Measurements from ENCODE around the gene NEK7. TPM values are rescaled to one million over a fixed set of nuclear protein-coding genes. Genes with fewer than 3 reads are reported as not detected.

Gene NEK7
- total and polyA plus RNA-seq, 7 donors, result 15.2 to 312 (median 171) TPM

DNA sequence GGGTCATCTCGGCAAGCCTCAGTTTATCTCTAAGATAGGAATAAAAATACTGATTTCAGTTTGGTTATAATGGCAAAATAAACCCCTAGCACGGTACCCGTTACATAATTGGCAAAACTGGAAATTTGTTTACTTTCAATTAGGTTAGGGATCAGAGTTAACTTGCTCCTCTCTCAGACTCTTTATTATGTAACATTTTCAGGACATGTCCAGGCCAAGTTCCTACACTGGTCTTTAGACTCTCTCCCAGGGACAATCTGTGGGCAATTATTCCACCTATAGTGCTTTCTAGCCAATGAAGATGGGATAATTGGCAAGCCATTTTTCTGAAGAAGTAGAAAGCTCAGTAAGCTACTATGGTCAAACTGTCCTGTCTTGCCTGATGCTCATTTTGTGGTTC lies 189.4 kb downstream of the NEK7 start:
- Histone ChIP-seq H3K36me3 (no peaks in the 10 kb centered on the region), H3K4me3 (no peak overlapping the region), H3K27ac (no peak overlapping the region), H3K4me1 (no peaks in the 10 kb centered on the region), H3K9me3 (no peaks in the 10 kb centered on the region), H3K27me3 (no peaks in the 10 kb centered on the region)
- intact Hi-C loops (cut with DNase I), result no loop called here
- 69 to 89% methylated on average over 3 of the region's 3 CpGs for WGBS, 2 donors
- TF ChIP-seq, protein P1, sequence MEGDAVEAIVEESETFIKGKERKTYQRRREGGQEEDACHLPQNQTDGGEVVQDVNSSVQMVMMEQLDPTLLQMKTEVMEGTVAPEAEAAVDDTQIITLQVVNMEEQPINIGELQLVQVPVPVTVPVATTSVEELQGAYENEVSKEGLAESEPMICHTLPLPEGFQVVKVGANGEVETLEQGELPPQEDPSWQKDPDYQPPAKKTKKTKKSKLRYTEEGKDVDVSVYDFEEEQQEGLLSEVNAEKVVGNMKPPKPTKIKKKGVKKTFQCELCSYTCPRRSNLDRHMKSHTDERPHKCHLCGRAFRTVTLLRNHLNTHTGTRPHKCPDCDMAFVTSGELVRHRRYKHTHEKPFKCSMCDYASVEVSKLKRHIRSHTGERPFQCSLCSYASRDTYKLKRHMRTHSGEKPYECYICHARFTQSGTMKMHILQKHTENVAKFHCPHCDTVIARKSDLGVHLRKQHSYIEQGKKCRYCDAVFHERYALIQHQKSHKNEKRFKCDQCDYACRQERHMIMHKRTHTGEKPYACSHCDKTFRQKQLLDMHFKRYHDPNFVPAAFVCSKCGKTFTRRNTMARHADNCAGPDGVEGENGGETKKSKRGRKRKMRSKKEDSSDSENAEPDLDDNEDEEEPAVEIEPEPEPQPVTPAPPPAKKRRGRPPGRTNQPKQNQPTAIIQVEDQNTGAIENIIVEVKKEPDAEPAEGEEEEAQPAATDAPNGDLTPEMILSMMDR (IDR thresholded peaks at IDR 0.05), result no peak
- TF ChIP-seq POLR2AphosphoS5 (IDR thresholded peaks at IDR 0.05) (no peak), EP300 (IDR thresholded peaks at IDR 0.05) (no peak), POLR2A (IDR thresholded peaks at IDR 0.05) (no peak)
- DNase-seq, result no peak

DNA sequence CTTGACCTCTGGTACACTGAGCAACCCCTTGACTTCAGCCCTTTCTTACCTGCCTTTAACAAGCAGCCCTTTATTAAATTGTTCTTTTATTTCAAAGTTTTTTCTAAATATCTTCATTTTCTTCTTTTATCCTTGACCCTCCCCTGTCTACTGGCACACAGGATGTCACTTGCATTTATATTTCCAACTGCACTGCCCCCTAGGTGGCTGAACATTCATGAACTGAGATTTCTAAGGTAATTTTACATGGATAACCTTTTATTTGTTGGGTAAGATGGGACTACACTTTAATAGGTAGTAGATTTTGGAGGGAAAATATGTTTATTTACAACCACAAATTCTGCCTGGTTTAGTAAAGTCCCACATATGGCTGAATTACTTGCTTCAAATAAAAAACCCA lies 193.7 kb downstream of the NEK7 start:
- Histone ChIP-seq H3K27ac (no peak overlapping the region), H3K9me3 (no peaks in the 10 kb centered on the region), H3K36me3 (no peaks in the 10 kb centered on the region), H3K4me1 (no peaks in the 10 kb centered on the region), H3K4me3 (no peak overlapping the region), H3K27me3 (no peaks in the 10 kb centered on the region)
- TF ChIP-seq POLR2AphosphoS5 (IDR thresholded peaks at IDR 0.05) (no peak), POLR2A (IDR thresholded peaks at IDR 0.05) (no peak), EP300 (IDR thresholded peaks at IDR 0.05) (no peak)
- TF ChIP-seq, protein P1 (IDR thresholded peaks at IDR 0.05), result no peak
- no peak for DNase-seq
- intact Hi-C loops (cut with DNase I), result no loop called here

DNA sequence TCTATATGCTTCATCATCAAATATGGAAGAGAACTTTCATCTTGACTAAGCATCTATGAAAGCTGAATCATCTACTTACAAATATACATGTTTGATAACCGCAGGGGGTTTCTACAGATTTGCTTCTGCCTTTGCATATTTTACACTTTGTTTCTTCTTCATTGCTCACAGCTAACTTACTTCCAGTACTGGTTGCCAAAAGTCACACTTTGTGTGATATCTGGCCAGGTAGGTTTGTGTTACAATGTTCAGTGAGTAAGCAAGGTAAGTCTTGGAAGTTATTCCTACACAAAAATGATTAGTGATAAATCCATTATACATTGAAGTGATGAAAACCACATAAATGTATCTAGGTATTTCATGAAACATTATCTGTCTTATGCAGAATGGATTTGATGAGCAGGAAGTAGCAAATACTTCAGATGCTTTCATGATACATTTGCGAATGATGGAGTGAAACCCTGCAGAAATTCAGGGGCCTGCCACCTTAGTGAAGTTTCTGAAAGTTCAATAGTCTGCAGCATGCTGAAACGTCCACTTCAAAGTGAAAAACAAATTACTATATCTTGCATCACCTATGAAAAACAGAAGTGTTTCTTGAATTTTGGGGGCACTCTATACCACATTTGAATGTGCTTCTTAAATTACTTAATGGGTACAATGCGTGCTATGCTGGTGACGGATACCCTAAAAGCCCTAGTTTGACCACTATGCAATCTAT lies 196.3 kb downstream of the NEK7 start:
- no peaks in the 10 kb centered on the region for H3K36me3 ChIP-seq
- no peaks in the 10 kb centered on the region for H3K27me3 ChIP-seq
- no peaks in the 10 kb centered on the region for H3K4me1 ChIP-seq
- no peaks in the 10 kb centered on the region for H3K9me3 ChIP-seq
- TF ChIP-seq POLR2A (IDR thresholded peaks at IDR 0.05) (no peak), EP300 (IDR thresholded peaks at IDR 0.05) (no peak), POLR2AphosphoS5 (IDR thresholded peaks at IDR 0.05) (no peak)
- TF ChIP-seq, protein P1 (IDR thresholded peaks at IDR 0.05), result no peak
- DNase-seq, result no peak
- intact Hi-C loops (cut with DNase I), result no loop called here
- H3K27ac ChIP-seq, result no peak overlapping the region
- no peak overlapping the region for H3K4me3 ChIP-seq
- 80% methylated on average over 5 of the region's 5 CpGs for WGBS, 2 donors

DNA sequence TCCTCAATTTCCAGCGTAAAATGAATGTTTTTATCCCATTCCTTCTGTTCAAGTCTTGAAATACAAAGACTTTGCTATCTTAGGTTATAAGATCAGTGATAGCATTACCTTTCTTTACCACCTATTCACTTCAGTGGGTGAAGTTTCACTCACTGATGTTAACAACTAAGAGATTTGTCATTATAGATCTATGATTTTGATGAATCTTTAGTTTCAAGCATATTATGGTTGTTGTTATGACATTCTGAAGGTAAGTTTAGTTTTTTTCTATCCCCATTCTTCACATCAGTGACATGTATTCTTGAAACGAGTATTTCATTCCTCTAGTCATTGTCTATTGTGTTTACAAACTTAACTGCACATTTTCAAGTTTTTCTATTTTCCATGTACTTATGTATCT lies 201.1 kb downstream of the NEK7 start:
- TF ChIP-seq POLR2AphosphoS5 (IDR thresholded peaks at IDR 0.05) (no peak), POLR2A (IDR thresholded peaks at IDR 0.05) (no peak), EP300 (IDR thresholded peaks at IDR 0.05) (no peak)
- TF ChIP-seq, protein P1 (IDR thresholded peaks at IDR 0.05), result no peak

More for the DNA sequence above, 201.1 kb downstream of the NEK7 start:
- 56 to 76% methylated on average over 2 of the region's 2 CpGs for WGBS, 2 donors
- Histone ChIP-seq H3K4me1 (no peaks in the 10 kb centered on the region), H3K27me3 (no peaks in the 10 kb centered on the region), H3K9me3 (no peaks in the 10 kb centered on the region), H3K36me3 (no peaks in the 10 kb centered on the region), H3K4me3 (no peak overlapping the region), H3K27ac (no peak overlapping the region)
- no peak for DNase-seq
- intact Hi-C loops (cut with DNase I), result loop anchor here (5.0 kb wide), 1 partner anchor 271 kb away; no protein-coding TSS in a partner anchor

Measured in sigmoid colon (tissue), 7 donors.